GM10266 (cell line): ENCODE data around the gene CEBPZOS.
"Not testable (repeated sequence)": the region's sequence is repeated elsewhere in the genome, so short reads cannot be mapped to it uniquely, and the experiment has no call there.

Experiments used
- DNase-seq: peaks from one replicate; pipeline ENCODE4 v3.0.0; 2012; ENCODE audit errors: extremely low spot score
- CTCF ChIP-seq: IDR thresholded peaks from 2 replicates; pipeline ENCODE4 v1.5.1; 2012; ENCODE audit warnings: mild to moderate bottlenecking, low read depth; ENCODE audit not compliant: control insufficient read depth, insufficient read depth; ENCODE audit errors: missing control alignments

CEBPZOS gene

GRCh38 chr2:37205689-37206341, 9.5 kb downstream of the CEBPZOS start:
- TF ChIP-seq CTCF, result no peak
- no peak for DNase-seq

GRCh38 chr2:37206760-37207159, 10.5 kb downstream of the CEBPZOS start:
- not testable (repeated sequence) for DNase-seq

- no peak for TF ChIP-seq CTCF
- no peak for DNase-seq
Measured at GRCh38 chr2:37211212-37211611, 14.9 kb downstream of the CEBPZOS start.

- no peak for DNase-seq
- TF ChIP-seq CTCF, result no peak
Measured at GRCh38 chr2:37211939-37212338, 15.6 kb downstream of the CEBPZOS start.

GRCh38 chr2:37215250-37215649, 19.0 kb downstream of the CEBPZOS start:
- no peak for TF ChIP-seq CTCF
- no peak for DNase-seq

GRCh38 chr2:37219046-37219445, 22.8 kb downstream of the CEBPZOS start:
- TF ChIP-seq CTCF, result no peak
- DNase-seq, result no peak

- TF ChIP-seq CTCF, result no peak
- DNase-seq, result no peak
Measured at GRCh38 chr2:37223131-37223530, 26.8 kb downstream of the CEBPZOS start.

- no peak for DNase-seq
- TF ChIP-seq CTCF, result no peak
Measured at GRCh38 chr2:37224063-37224462, 27.8 kb downstream of the CEBPZOS start.

GRCh38 chr2:37225129-37225528, 28.8 kb downstream of the CEBPZOS start:
- DNase-seq, result not testable (repeated sequence)
